Choroid plexus epithelial cell (primary cell): Measurements from ENCODE around the gene KIR3DL3.
"Not testable (repeated sequence)": the region's sequence is repeated elsewhere in the genome, so short reads cannot be mapped to it uniquely, and the experiment has no call there.

Experiments
- DNase-seq: peaks from one replicate; pipeline ENCODE4 v3.0.0-alpha.2; 2010; ENCODE audit warnings: low read depth
- H3K4me3 ChIP-seq: 2 replicates; pipeline ENCODE4 v1.5.1; 2011; ENCODE audit warnings: low read depth, mild to moderate bottlenecking, control low read depth, low read length, moderate library complexity
- CTCF ChIP-seq: conservative IDR thresholded peaks from 2 replicates; pipeline ENCODE4 v1.5.1; 2011; ENCODE audit warnings: low read depth, mild to moderate bottlenecking, control low read depth, inconsistent platforms, low read length, moderate library complexity

The KIR3DL3 gene

GRCh38 chr19:54692298-54692615 is 32.0 kb upstream of the KIR3DL3 start:
- no peak for DNase-seq
- TF ChIP-seq CTCF, result no peak
- no peak overlapping the region for H3K4me3 ChIP-seq

- no peak overlapping the region for H3K4me3 ChIP-seq
- TF ChIP-seq CTCF, result no peak
- DNase-seq, result no peak
These were observed 29.6 kb upstream of the KIR3DL3 start for GRCh38 chr19:54694648-54695047.

GRCh38 chr19:54696117-54696548 is 28.1 kb upstream of the KIR3DL3 start:
- no peak overlapping the region for H3K4me3 ChIP-seq
- TF ChIP-seq CTCF, result no peak
- DNase-seq, result no peak

- H3K4me3 ChIP-seq, result no peak overlapping the region
- DNase-seq, result no peak
- no peak for TF ChIP-seq CTCF
These were observed 27.5 kb upstream of the KIR3DL3 start for GRCh38 chr19:54696766-54697165.

- not testable (repeated sequence) for H3K4me3 ChIP-seq, DNase-seq
These were observed 26.5 kb upstream of the KIR3DL3 start for GRCh38 chr19:54697716-54698115.

- TF ChIP-seq CTCF, result no peak
- no peak overlapping the region for H3K4me3 ChIP-seq
- DNase-seq, result no peak
These were observed 19.3 kb upstream of the KIR3DL3 start for GRCh38 chr19:54704928-54705327.

GRCh38 chr19:54707962-54708361 is 16.3 kb upstream of the KIR3DL3 start:
- no peak for DNase-seq
- no peak for TF ChIP-seq CTCF

GRCh38 chr19:54708781-54709180 is 15.5 kb upstream of the KIR3DL3 start:
- DNase-seq, result no peak
- H3K4me3 ChIP-seq, result no peak overlapping the region
- no peak for TF ChIP-seq CTCF

More at GRCh38 chr19:54707962-54708361, 16.3 kb upstream of the KIR3DL3 start:
- H3K4me3 ChIP-seq, result no peak overlapping the region
